ENCODE results near the gene PPME1.

The PPME1 gene

DNA sequence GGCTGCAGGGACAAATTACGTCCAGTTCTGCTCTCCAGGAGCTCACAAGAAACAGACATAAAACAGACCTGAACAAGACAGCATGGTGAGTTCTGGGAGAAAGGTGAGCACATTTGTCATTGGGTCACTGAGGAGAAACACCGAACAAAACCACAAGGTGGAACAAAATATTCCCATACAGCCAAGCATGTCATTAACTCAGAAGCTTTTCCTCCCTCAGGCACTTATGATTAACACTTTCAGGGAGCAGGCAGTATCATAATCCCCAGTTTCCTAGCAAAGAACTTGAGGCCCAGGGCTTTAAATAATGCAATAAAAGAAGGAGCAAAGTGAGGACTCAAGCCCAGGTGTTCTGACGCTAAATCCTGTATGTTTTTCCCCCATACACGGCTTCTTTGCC is 97.4 kb downstream of the PPME1 start:
- H3K27ac ChIP-seq = no peak overlapping the region
- TF ChIP-seq, protein P1, sequence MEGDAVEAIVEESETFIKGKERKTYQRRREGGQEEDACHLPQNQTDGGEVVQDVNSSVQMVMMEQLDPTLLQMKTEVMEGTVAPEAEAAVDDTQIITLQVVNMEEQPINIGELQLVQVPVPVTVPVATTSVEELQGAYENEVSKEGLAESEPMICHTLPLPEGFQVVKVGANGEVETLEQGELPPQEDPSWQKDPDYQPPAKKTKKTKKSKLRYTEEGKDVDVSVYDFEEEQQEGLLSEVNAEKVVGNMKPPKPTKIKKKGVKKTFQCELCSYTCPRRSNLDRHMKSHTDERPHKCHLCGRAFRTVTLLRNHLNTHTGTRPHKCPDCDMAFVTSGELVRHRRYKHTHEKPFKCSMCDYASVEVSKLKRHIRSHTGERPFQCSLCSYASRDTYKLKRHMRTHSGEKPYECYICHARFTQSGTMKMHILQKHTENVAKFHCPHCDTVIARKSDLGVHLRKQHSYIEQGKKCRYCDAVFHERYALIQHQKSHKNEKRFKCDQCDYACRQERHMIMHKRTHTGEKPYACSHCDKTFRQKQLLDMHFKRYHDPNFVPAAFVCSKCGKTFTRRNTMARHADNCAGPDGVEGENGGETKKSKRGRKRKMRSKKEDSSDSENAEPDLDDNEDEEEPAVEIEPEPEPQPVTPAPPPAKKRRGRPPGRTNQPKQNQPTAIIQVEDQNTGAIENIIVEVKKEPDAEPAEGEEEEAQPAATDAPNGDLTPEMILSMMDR (conservative IDR thresholded peaks at IDR 0.05) = no peak

DNA sequence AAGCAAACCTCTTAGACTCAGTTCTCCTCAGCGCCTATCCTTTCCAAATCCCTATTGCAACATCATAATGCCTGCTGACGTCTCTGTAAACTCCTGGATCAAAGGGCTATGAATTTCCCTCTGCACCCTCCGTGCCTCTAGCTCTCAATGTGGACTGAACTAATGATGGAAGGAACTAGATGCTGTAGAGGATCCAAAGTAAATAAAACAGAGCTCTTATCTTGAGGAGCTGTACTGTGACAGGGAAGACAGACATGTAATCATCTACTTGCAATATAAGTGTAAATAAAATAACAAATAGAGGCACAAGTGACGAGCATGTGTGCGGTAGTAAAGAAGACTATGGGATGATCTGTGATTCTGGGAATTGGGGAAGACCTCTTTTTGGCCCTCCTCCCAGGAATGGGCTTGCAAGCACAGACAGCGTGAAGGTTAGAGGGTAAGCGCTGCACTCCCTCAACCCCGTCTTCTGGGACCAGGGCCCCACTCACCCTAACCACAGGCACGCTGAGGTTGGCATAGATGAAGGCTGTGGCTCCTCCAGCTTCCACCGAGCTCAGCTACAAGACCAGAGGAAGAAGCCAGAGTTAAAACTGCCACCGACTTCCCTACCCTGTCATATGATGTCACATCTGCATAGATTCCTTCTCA is 98.2 kb downstream of the PPME1 start:
- no peak overlapping the region for H3K27ac ChIP-seq
- TF ChIP-seq, protein P1 (conservative IDR thresholded peaks at IDR 0.05) = no peak

DNA sequence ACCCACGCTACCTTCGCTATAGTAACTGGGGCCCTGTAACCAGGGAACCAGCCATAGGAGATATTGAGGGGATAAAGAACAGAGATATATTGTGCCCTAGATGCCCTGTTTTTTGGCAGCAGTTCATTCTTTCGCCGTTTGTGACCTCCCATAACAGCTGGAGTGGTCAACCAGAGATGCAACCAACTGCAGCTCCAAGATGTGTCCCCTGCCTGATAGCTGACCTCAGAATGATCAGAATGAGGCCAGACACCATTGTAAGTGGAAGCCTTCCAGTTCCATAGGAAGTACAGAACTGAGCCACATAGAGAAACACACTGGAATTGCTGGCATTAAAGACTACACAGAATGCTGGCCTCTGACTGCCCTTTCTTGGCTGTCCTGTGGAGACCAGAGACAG is 101.2 kb downstream of the PPME1 start:
- H3K27ac ChIP-seq = no peak overlapping the region
- TF ChIP-seq, protein P1 (conservative IDR thresholded peaks at IDR 0.05) = no peak

DNA sequence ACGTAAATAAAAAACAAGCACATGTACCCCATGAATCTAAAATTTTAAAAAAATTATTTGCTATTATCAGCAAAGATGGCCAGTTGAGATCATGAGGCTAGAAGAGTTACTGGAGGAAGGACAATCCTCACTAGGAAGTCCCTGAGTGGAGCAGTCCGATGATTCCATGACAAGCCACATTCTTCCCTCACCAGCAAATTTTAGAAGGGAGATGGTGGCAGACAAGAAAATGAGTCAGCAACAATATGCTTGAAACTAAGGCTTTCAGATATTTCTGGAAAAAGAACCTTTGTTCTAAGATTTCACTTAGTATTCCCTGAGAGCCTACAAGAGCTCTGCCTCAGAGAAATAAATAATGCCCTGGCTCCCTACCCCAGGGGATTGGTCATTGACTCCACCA is 105.5 kb downstream of the PPME1 start:
- no peak overlapping the region for H3K27ac ChIP-seq

DNA sequence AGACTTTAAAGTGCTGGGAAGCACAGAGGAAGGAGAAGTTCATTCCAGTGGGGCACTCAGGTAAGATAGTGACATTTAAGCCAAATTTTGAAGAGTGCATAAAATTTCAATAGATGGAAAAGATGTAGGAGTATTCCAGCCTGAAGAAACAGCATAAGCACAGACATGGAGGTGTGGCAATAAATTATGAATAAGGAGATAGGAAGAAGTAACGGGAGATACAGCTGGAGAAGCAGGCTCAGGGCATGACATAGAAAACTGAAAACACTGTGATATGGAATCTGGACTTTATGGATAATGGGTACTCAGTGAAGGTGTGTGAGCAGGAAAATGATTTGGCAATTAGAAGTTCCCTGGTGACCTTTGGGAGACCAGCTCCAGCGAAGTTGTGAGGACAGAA is 107.0 kb downstream of the PPME1 start:
- no peak overlapping the region for H3K27ac ChIP-seq
- TF ChIP-seq, protein P1 (conservative IDR thresholded peaks at IDR 0.05) = no peak

More for the DNA sequence above, 105.5 kb downstream of the PPME1 start:
- TF ChIP-seq, protein P1 (conservative IDR thresholded peaks at IDR 0.05) = no peak

DNA sequence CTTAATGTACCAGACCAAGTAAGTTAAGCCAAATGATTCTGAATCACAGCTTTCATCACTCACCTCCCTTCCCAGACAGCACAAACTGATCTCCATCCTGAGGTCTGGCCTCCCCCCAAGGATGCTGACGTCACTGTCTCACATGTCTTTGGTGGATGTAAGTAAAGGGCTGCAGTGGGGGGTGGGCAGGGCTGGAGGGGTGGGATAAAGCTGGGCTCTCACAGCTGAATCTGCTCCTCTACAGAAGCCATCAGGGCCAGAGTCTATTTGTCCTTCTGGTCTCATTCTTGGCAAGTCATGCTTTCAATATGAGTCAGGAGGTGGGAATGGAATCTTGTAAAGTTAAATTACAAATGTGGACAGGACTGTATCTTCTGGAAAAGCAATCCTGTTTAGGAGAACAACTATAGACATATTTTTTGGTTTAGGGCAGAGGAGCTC is 107.7 kb downstream of the PPME1 start:
- H3K27ac ChIP-seq = no peak overlapping the region
- TF ChIP-seq, protein P1 (conservative IDR thresholded peaks at IDR 0.05) = no peak

DNA sequence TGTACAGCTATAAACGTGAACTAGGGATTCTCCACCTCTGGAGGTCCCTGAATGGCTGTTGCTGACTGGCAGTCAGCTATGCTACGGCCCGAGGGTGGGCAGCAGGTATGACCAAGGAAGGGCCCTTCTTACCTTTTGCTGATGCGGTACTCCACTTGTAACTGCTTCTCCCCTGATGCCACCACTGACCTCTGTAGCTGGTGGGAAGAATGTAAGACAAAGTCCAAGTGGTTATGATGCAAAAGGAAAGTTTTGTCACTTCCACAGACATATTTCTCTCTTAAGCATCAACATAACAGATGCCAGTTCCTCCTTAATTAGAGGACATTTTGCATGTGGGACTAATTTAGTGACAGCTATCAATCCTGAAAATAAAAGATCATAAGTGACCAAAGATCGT is 108.2 kb downstream of the PPME1 start:
- no peak overlapping the region for H3K27ac ChIP-seq
- TF ChIP-seq, protein P1 (conservative IDR thresholded peaks at IDR 0.05) = no peak

All from VCaP (cell line).